ENCODE data around the gene EDN1.

Gene EDN1

DNA sequence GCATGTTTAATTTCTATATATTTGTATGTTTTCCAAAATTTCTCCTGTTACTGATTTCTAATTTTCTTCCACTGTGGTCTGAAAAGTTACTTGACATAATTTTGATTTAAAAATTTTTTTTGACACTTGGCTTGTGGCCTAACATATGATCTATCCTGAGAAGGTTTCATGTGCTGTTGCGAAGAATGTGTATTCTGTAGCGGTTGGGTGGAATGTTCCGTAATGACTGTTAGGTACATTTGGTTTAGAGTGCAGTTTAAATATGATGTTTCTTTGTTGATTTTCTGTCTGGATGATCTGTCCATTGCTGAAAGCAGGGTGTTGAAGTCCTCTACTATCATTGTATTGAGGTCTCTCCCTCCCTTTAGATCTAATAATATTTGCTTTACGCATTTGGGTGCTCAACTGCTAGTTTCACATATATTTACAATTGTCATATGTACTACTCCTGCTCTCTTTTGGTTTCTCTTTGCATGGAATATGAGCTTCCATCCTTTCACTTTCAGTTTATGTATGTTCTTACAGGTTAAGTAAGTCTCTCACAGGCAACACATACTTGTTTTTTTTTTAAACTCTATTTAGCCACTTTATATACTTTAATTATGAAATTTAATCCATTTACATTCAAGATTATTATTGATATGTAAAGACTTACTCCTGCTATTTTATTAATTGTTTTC is 19.5 kb upstream of the EDN1 start:
- DNase-seq (ENCODE audit: low read depth), result no peak

DNA sequence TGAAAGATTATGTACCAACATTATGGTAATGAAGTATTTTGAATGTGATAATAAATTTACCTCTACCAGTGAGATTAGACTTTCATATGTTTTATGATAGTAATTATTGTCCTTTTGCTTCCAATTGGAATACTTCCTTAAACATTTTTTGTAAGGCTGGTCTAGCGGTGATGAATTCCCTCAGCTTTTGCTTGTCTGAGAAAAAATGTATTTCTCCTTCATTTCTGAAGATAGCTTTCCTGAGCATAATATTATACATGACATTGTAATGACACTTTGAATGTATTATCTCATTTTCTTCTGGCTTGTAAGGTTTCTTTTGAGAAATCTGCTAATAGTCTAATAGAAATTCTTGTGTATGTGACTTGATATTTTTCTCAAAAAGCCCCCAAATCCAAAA is 18.6 kb upstream of the EDN1 start:
- no peak for DNase-seq (ENCODE audit: low read depth)

DNA sequence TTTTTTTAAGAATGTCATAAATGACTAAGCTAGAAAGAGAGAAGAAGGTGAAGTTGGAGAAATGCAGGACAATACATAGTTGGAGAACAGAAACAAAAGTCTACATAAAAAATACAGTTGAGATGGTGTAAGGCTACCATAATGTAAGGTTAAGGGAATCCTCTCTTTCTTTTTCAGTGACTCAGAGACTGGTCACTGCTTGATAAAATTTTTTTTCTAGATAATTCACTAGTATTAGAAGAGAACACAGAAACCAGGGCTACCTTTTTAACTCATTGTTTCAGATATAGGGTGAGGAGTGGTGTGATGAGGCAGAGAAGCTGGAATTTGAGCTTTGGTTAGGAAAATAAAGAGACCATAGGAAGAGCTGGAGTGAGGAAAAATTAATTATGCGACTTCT is 18.2 kb upstream of the EDN1 start:
- no peak for DNase-seq (ENCODE audit: low read depth)

DNA sequence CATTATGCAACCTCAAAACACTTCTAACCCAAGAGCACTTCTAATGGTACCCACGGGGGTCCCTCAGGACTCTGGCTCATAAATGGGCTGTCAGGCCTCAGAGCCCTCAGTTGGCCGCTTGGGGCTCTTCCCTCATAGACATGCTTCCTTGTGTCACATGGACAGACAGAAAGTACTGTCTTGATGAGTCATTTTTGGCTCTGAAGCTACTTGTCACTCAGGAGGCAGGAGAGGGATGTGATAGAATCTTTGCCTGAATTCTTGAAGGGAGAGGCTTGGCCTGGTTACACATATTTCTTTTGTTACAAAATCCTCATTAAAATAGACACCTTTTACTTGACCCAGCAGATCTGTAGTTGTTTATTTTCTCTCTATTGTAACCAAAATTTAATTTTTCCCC is 15.1 kb upstream of the EDN1 start:
- DNase-seq (ENCODE audit: low read depth), result no peak

DNA sequence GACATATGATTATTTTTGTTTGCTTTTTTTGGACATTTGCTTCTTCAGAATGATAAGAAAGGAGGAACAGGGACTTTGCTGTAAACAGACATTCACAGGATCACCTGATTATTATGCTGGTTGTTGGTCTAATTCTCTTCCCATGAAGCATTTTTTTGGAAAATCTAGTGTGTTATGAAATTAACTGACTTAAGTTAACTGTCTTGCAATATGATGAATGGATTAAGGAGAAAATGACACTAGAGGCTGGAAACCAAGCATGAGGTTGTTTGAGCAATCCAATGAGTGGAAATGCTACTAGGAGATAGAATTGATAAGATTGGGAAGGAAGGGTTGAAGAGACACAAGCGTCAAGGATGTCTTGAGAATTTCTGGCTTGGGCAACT is 13.2 kb upstream of the EDN1 start:
- no peak for DNase-seq (ENCODE audit: low read depth)

DNA sequence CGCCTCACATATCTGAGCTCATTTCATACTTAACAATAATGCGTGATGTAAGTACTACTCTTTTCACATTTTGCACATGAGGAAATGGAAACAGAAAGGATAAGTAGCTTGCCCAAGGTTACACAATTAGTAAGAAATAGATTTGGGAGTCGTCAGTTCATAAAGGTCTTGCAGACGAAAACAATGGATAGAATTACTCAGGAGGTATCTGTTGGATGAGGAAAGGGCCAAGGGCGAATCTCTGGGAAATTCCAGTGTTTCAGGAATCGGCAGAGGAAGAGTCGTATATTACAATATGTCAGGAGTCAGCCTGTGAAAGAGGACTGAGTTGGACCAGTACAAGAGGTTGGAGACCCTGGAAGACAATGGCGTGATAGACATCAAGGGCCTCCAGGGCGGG is 12.8 kb upstream of the EDN1 start:
- DNase-seq (ENCODE audit: low read depth), result no peak

DNA sequence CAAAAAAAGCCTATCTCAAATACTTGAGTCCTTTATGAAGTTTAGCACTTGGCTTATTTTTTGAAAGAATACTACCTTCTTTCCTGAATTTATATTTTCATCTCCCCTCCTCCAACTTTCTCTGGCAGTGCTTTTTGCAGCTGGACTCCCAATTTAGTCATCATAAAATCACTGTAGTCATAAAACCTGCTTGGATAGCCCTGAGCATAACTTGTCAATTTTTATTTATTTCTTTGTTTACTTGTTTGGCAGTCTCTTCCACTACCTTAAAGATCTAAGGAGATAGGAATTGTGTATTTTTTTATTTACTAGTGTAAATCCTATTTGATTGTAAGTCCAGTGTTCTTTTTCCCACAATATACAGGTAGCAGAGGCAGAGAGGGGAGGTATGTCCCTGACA is 11.2 kb upstream of the EDN1 start:
- DNase-seq (ENCODE audit: low read depth), result no peak

DNA sequence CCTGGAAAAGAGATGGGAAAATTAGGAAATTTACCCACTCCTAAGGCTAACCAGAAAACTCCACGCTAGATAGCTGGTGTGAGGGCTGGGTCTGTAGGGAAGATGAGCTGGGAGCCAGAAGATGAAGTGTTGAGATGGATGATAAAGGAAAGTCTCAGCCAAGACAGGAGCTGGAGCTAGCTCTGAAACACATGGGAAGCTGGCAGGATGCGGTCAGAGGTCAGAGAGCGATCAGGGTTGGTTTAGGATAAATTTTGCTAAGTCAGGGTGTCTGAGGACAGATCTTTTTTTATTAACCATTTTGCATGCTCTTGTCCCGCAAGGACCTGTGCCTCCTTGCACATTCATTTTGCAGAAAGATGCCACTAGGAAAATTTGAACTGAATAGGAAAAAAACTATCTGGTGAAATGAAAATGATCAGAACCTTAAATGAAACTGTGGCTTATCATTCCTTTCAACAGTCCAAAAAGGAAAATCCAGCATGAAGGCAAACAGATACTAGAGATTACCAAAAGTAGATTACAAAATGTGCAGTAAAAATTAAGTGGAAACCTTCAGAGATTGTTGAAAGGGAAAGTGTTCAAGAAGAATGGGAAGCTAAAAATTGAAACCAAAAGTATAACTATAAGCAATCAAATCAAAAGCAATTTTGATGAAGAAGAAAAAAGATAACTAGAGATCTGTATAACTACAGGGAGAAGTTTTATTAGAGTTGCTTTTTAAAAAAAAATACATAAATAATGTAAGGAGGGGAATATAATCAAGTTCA is 10.7 kb upstream of the EDN1 start:
- no peak for DNase-seq (ENCODE audit: low read depth)

DNA sequence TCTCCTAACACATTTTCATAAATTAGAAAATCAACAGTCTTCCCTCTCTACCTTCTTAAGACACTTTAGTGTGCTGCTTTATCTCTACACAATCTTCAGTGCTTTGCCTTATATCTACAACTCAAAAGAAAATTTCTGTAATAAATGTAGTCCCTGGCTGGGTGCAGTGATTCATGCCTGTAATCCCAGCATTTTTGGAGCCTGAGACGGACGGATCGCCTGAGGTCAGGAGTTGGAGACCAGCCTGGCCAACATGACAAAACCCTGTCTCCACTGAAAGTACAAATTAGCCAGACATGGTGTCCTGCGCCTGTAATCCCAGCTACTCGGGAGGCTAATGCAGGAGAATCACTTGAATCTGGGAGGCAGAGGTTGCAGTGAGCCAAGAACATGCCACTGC is 9.7 kb upstream of the EDN1 start:
- no peak for DNase-seq (ENCODE audit: low read depth)

DNA sequence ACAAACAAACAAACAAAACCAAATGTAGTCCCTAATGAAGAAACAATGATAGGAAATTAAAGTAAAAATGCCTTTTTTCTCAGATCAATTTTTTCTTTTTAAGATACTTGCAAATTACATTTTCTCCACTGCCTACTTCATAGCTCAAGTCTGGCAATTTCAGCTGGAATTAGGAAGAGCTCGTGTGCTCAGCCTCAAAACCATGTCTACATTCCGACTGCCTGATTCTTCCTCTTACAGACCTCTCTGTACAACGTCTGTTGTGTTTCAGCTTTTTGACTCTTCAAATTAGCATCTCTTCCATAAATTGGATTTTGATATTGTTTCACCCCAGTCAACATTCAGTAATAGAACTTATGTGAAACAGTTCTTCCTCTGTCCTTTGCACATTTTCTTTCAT is 9.3 kb upstream of the EDN1 start:
- no peak for DNase-seq (ENCODE audit: low read depth)

DNA sequence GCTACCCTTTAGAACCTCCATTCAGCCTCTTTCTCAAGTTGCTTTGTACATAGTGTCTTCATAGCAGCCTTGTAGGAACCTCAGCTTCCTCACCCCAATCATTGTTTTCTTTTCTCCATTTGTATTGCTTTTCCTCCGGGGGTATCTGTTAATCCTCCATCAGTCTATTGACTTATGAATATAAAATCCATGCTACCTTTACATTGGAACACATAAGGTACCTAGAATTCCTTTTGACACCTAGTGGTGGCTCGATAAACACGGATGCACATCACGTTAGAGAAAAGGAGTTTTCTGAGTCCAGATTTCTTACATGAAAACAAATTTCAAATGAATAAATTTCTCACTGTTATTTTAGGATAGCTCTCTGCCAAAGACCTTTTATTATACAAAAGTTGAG is 6.3 kb upstream of the EDN1 start:
- DNase-seq (ENCODE audit: low read depth), result no peak

DNA sequence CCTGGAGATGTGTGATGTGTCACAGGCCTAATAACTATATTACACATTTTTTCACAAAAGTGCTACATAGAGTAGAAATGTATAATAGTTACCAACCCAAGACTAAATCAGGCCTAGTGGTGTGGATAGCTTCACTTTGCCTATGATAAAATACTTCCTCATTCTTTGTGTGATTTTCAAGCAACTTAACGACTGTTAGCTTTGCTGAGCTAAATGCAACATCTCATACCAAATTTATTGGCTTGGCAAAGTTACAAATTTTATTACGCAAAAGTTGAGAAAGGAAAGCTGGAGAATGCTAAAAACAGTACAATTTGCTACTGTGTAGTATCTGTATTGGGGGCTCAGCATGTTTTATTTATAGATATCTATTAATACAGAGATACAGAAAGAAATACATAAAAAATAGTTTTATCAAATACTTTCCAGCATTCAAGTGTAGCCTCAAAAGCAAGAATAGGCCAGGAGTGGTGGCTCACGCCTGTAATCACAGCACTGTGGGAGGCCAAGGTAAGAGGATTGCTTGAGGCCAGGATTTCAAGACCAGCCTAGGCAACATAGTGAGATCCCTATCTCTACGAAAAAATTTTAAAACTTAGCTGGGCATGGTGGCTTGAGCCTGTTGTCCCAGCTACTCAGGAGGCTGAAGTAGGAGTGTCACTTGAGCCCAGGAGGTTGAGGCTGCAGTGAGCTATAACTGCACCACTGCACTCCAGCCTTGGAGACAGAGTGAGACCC is 3.6 kb upstream of the EDN1 start:
- DNase-seq (ENCODE audit: low read depth), result no peak

DNA sequence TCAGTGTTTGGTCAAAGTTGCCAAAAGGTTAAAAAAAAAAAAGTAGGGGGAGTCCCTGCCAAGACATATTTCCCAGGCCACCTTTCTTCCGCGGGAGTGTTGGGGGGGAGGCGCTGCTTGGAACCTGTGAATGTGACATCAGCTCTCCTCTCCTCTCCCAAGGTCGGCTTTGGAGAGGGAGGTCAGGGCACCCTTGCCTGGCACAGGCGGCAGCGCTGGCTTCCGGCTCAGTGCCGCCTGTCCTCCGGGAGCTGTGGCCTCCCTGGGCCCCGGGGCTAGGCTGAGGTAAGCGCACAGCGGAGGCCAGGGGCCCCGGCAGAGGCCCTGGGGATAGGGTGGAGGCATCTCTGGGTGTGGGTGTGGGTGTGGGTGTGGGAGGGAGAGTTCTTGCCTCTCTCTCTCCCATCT is 1.9 kb upstream of the EDN1 start:
- no peak for DNase-seq (ENCODE audit: low read depth)

DNA sequence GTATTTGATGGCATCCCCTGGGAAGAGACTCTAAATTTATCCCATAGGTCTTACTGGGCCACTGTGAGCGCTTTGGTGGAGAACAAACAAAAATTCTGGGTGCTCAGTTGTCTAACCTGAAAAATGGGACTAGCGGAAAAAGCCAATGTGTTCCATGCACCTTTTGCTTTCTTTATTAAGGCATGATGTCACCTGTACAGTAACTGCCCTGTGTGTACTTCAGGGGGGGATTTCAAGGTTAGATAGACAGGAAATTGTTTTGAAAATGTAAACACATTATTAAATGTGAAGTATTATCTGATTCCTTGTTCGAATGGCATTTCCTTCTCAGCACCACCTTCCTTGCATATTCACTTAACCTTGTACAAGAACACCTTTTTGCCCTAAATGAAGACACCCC is 1.2 kb upstream of the EDN1 start:
- no peak for DNase-seq (ENCODE audit: low read depth)

DNA sequence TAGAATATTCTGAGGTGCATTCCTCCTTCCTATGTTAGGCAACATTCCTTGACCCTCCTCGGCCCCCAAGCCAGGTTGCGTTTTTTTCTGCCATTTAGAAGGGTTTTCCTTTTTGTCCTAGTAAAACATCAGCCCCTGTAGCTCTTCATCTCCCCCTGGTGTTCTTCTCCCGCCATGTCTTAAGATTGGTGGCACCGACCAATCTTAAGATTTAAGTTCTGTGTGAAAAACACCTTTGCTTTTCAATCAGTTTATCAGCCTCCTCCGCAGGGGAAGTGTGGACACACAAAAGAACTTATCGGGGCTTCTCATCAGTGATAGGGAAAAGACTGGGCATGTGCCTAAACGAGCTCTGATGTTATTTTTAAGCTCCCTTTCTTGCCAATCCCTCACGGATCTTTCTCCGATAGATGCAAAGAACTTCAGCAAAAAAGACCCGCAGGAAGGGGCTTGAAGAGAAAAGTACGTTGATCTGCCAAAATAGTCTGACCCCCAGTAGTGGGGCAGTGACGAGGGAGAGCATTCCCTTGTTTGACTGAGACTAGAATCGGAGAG is 719 bp upstream of the EDN1 start:
- DNase-seq (ENCODE audit: low read depth), result no peak

DNA sequence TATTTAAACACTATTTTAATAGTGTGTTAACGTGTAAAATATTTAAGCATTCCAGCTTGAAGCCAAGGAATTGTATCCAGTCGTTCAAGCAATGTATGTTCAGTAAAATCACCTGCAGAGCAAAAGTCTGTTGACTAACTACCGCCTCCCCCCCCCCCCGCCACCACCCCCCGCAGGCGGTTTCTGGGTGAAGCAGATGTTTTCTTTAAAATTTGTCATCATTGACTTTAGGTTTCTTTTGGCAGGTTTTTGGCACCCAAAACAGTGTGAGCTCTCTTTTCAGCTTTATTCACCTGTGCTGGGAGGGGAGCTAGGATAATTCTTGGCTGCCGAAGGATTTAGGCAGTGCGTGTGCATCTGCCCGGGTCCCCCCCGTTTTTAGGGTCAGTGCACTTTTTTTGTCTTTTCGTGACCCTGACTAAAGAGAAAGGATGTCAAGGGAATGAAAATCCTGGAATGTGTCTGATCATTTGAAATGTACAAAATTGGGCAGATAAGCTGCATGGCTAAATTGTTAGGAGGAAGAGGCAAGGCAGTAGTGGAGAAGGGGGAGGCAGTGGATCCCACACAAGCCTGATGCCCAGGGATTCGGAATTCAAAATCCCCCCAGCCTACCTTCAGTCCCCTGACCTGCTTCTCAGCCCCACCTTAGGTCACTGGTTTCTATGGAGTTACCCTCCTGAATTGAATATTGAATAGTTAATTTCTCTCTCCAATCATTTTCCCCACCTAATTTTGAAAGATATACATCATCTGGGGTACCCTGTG is 1.1 kb downstream of the EDN1 start:
- DNase-seq (ENCODE audit: low read depth), result no peak

DNA sequence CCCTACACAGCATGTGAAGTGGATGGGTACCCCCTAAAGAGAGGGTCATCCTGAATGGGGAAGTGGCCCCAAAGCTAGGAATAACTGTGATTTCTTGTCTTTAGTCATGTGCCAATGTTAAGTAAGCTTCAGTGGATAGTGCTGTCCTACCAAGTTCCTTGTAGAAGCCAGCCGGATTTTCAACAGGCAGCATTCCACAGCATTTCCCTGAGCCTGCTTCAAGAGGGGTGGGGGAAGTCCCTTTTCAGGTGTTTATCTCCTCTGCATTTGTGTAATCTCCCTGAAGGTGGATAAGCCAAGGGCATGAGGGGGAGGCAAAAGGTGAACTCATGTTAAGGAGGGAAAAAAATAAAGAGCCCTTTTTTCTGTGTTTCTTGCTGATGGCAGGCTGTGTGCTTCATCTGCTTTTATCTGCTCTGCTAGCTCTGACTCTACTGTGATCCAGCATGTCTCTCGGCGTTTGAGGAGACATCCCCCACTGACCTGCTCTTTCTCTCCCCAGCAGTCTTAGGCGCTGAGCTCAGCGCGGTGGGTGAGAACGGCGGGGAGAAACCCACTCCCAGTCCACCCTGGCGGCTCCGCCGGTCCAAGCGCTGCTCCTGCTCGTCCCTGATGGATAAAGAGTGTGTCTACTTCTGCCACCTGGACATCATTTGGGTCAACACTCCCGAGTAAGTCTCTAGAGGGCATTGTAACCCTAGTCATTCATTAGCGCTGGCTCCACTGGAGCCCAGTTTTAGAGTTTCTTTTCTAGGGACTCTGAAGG is 1.9 kb downstream of the EDN1 start:
- DNase-seq (ENCODE audit: low read depth), result no peak

DNA sequence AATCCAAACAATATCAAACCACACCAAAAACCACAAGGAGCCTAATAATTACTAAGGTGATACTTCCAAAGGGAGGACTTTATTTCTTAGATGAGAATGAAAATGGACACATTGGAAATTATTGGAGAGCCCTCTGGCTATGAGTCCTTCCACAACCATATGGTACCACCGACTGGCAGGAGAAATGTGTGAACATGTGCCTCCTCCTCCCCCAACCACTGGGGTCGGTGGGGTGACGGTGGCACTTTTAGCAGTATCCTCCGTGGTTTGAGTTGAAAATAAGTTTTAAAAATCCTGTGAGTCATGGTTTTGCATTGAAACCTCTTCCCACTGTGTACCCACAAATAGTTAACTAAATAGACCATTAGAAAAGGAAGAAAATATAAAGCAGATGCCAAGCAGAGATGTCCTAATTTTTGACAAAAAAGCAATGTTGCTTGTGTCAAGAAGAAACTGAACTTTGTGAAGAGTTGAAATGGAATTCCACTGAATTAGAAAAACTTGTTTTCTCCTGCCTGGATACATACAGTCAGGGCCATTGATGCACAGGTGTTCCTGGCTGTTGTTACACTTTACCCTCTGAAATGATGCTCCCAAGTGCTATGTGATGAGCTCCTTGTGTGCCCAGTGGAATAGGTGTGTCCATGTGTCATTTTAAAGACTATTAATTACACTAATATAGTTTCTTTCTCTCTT is 3.2 kb downstream of the EDN1 start:
- no peak for DNase-seq (ENCODE audit: low read depth)

DNA sequence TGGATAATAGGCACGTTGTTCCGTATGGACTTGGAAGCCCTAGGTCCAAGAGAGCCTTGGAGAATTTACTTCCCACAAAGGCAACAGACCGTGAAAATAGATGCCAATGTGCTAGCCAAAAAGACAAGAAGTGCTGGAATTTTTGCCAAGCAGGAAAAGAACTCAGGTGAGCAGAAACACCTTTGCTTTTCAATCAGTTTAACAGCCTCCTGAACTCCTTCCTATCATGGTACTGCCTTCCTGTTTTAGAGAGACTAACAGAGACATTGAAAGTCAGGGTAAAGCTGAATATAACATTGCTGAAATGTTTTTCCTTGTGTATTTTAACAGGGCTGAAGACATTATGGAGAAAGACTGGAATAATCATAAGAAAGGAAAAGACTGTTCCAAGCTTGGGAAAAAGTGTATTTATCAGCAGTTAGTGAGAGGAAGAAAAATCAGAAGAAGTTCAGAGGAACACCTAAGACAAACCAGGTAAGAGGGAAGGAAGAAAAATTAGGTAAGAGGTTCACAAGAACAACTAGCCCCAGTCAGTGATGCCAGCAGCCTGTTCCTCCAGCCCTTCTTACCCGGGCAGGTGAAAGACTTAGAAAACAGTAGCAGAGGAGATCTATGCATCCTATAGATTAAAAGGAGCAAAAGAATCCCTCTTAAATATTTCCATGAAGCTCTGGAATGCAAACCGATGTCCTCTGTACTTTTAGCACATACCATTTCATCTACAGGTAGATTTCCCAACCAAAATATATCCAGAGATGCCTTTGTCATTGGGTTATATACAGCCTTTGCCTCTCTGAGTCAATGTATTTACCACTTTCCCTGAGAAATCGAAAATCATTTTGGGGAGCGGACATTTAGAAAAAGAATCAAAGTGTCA is 4.0 kb downstream of the EDN1 start:
- no peak for DNase-seq (ENCODE audit: low read depth)

All from CMK (cell line).